Ishikawa (cell line): ENCODE results near the gene KLK15.

ENCODE experiments used
- TAF1 ChIP-seq: IDR thresholded peaks from 2 replicates; pipeline ENCODE4 v1.6.1; 2012; ENCODE audit warnings: low read depth, mild to moderate bottlenecking
- TCF12 ChIP-seq: IDR thresholded peaks from 2 replicates; pipeline ENCODE4 v1.6.1; 2012; ENCODE audit warnings: low read depth
- ZBTB7A ChIP-seq: IDR thresholded peaks from 2 replicates; pipeline ENCODE4 v1.6.1; 2012; ENCODE audit warnings: low read depth

GRCh38 chr19:50777261-50777660 is 56.1 kb downstream of the KLK15 start:
- no peak for TF ChIP-seq TAF1
- no peak for TF ChIP-seq TCF12
- no peak for TF ChIP-seq ZBTB7A
